DOHH2 (cell line): ENCODE measurements around the gene MBD4.
A peak's percentile ranks its signal among the peaks of the same experiment; 100 is the strongest.

Source experiments
- H3F3A ChIP-seq: fragments of 200-600 bp; sonication (generic), shearing (Covaris generic); 2 replicates; pipeline ENCODE4 v1.6.0; 2016; ENCODE audit warnings: antibody characterized with exemption, mild to moderate bottlenecking; ENCODE audit not compliant: control insufficient read depth, insufficient read depth
- H3K27ac ChIP-seq: fragments of 200-600 bp; sonication (generic); 2 replicates; pipeline ENCODE4 v1.5.1; 2014; ENCODE audit warnings: low read depth, mild to moderate bottlenecking, low read length, moderate library complexity
- H3K27me3 ChIP-seq: fragments of 200-600 bp; sonication (generic); 2 replicates; pipeline ENCODE4 v1.6.1; 2014; ENCODE audit warnings: mild to moderate bottlenecking, low read length, mixed read lengths; ENCODE audit not compliant: control insufficient read depth
- H3K36me3 ChIP-seq: fragments of 200-600 bp; sonication (generic); 2 replicates; pipeline ENCODE4 v1.6.1; 2014; ENCODE audit warnings: mild to moderate bottlenecking, low read length, moderate library complexity, mixed read lengths; ENCODE audit not compliant: control insufficient read depth
- H3K4me1 ChIP-seq: fragments of 200-600 bp; sonication (generic); 2 replicates; pipeline ENCODE4 v1.6.1; 2014; ENCODE audit warnings: mild to moderate bottlenecking, low read length, mixed read lengths; ENCODE audit not compliant: control insufficient read depth
- H3K4me2 ChIP-seq: fragments of 200-600 bp; sonication (generic); 2 replicates; pipeline ENCODE4 v1.6.0; 2014; ENCODE audit warnings: mild to moderate bottlenecking, low read length, moderate library complexity
- H3K4me3 ChIP-seq: fragments of 200-600 bp; sonication (generic); 2 replicates; pipeline ENCODE4 v1.5.1; 2014; ENCODE audit warnings: mild to moderate bottlenecking, low read length, mixed read lengths
- H3K79me2 ChIP-seq: fragments of 200-600 bp; sonication (generic); 2 replicates; pipeline ENCODE4 v1.6.1; 2014; ENCODE audit warnings: mild to moderate bottlenecking, low read length, mixed read lengths; ENCODE audit not compliant: control insufficient read depth
- H3K9me2 ChIP-seq: fragments of 200-600 bp; sonication (generic); replicated peaks from 2 replicates; pipeline ENCODE4 v1.6.1; 2014; ENCODE audit warnings: mild to moderate bottlenecking, low read length, mixed read lengths; ENCODE audit not compliant: control insufficient read depth
- H3K9me3 ChIP-seq: fragments of 200-600 bp; sonication (generic); 2 replicates; pipeline ENCODE4 v1.6.1; 2014; ENCODE audit warnings: antibody characterized with exemption, low read length, mixed read lengths; ENCODE audit not compliant: control insufficient read depth, insufficient read depth
- H4K20me1 ChIP-seq: fragments of 200-600 bp; sonication (generic); 2 replicates; pipeline ENCODE4 v1.6.0; 2014; ENCODE audit warnings: low read depth, mild to moderate bottlenecking, antibody characterized with exemption, low read length, moderate library complexity; ENCODE audit not compliant: control insufficient read depth, insufficient read depth
- CTCF ChIP-seq: fragments of 200-600 bp; sonication (generic); IDR thresholded peaks from one replicate; pipeline ENCODE4 v1.5.1; 2014; ENCODE audit warnings: antibody characterized with exemption, mild to moderate bottlenecking, low read depth, low read length; ENCODE audit not compliant: poor library complexity, severe bottlenecking
- EZH2phosphoT487 ChIP-seq: fragments of 200-600 bp; sonication (generic); IDR thresholded peaks from 2 replicates; pipeline ENCODE4 v1.6.1; 2017; ENCODE audit warnings: borderline replicate concordance, mild to moderate bottlenecking, antibody characterized with exemption, low read length, moderate library complexity, mixed read lengths

MBD4 gene

GRCh38 chr3:129402616-129403015 lies 37.1 kb downstream of the MBD4 start:
- Histone ChIP-seq H3K36me3 (peaks cover 8% of the 10 kb centered on the region), H3K4me1 (peaks cover 46% of the 10 kb centered on the region), H3F3A (peaks cover 2% of the 10 kb centered on the region; the same call in 1 of the 2 replicates), H3K79me2 (peaks cover 17% of the 10 kb centered on the region), H3K27ac (no peak overlapping the region), H3K4me2 (no peak overlapping the region), H3K9me3 (no peaks in the 10 kb centered on the region), H3K9me2 (no peaks in the 10 kb centered on the region), H4K20me1 (peaks cover 6% of the 10 kb centered on the region), H3K4me3 (no peak overlapping the region), H3K27me3 (no peaks in the 10 kb centered on the region)
- TF ChIP-seq CTCF (no peak), EZH2phosphoT487 (no peak)

- TF ChIP-seq CTCF, result no peak
- Histone ChIP-seq H3K9me3 (no peaks in the 10 kb centered on the region), H3K4me1 (peaks cover 50% of the 10 kb centered on the region), H3K4me2 (no peak overlapping the region), H3F3A (peaks cover 2% of the 10 kb centered on the region; the same call in 1 of the 2 replicates), H3K36me3 (peaks cover 12% of the 10 kb centered on the region), H3K4me3 (no peak overlapping the region), H4K20me1 (peaks cover 10% of the 10 kb centered on the region), H3K27ac (no peak overlapping the region), H3K27me3 (no peaks in the 10 kb centered on the region), H3K79me2 (peaks cover 21% of the 10 kb centered on the region), H3K9me2 (no peaks in the 10 kb centered on the region)
Observed at GRCh38 chr3:129402210-129402609, 37.5 kb downstream of the MBD4 start.

GRCh38 chr3:129399895-129400357 lies 39.8 kb downstream of the MBD4 start:
- H3K27ac ChIP-seq, result peak overlapping the region; percentile 87
- H3K4me3 ChIP-seq, result peak overlapping the region; percentile 89
- peaks cover 15% of the 10 kb centered on the region for H4K20me1 ChIP-seq

GRCh38 chr3:129399145-129399894 lies 40.4 kb downstream of the MBD4 start:
- TF ChIP-seq EZH2phosphoT487, result no peak
- peak; percentile 80 for TF ChIP-seq CTCF
- Histone ChIP-seq H3K9me2 (no peaks in the 10 kb centered on the region), H3K27me3 (no peaks in the 10 kb centered on the region), H3K4me2 (peak overlapping the region; percentile 80), H3K4me1 (peaks cover 42% of the 10 kb centered on the region), H3K27ac (peak overlapping the region; percentile 87), H3K36me3 (peaks cover 34% of the 10 kb centered on the region), H3F3A (peaks cover 2% of the 10 kb centered on the region; the same call in 1 of the 2 replicates), H3K4me3 (peak overlapping the region; percentile 89), H3K9me3 (no peaks in the 10 kb centered on the region), H3K79me2 (peaks cover 50% of the 10 kb centered on the region), H4K20me1 (peaks cover 15% of the 10 kb centered on the region)

More at GRCh38 chr3:129399895-129400357, 39.8 kb downstream of the MBD4 start:
- no peak for TF ChIP-seq EZH2phosphoT487
- Histone ChIP-seq H3K9me2 (no peaks in the 10 kb centered on the region), H3K79me2 (peaks cover 44% of the 10 kb centered on the region), H3K9me3 (no peaks in the 10 kb centered on the region), H3K4me2 (peak overlapping the region; percentile 80), H3F3A (peaks cover 2% of the 10 kb centered on the region; the same call in 1 of the 2 replicates), H3K27me3 (no peaks in the 10 kb centered on the region), H3K4me1 (peaks cover 48% of the 10 kb centered on the region), H3K36me3 (peaks cover 34% of the 10 kb centered on the region)
